Gastroesophageal sphincter (tissue), 3 donors: ENCODE data around the gene METTL2A.
"Not testable (repeated sequence)": the region's sequence is repeated elsewhere in the genome, so short reads cannot be mapped to it uniquely, and the experiment has no call there.

Source experiments
- CTCF ChIP-seq, 4 experiments: fragments of 200-600 bp in 2 of 4; fragments of 450-650 bp in 2 of 4; sonication (generic) in 1 of 4; IDR thresholded peaks; one replicate each; pipeline ENCODE4 v1.5.1; 2017 to 2019; ENCODE audit warnings: antibody characterized with exemption in 4 of 4, mild to moderate bottlenecking in 2 of 4, moderate library complexity in 2 of 4
- POLR2A ChIP-seq, 2 donors: fragments of 450-650 bp; IDR thresholded peaks; one replicate each; pipeline ENCODE4 v1.6.1; 2017; ENCODE audit warnings: antibody characterized with exemption in 2 of 2, mild to moderate bottlenecking in 2 of 2, moderate library complexity in 1 of 2
- POLR2AphosphoS5 ChIP-seq: sonication (generic); formaldehyde crosslinking; IDR thresholded peaks from one replicate; pipeline ENCODE4 v1.6.1; 2017; ENCODE audit warnings: antibody characterized with exemption

- not testable (repeated sequence) for TF ChIP-seq POLR2AphosphoS5; POLR2A (IDR thresholded peaks at IDR 0.05); CTCF (IDR thresholded peaks at IDR 0.05)
Observed at GRCh38 chr17:62426214-62426613, 2.5 kb downstream of the METTL2A start.
